HepG2 (cell line): Measurements from ENCODE around the gene QKI. TPM values are rescaled to one million over a fixed set of nuclear protein-coding genes. Genes with fewer than 3 reads are reported as not detected.

ENCODE experiments used
- ETV6 ChIP-seq: sonication (generic); formaldehyde crosslinking; conservative IDR thresholded peaks from 2 replicates; pipeline ENCODE4 v1.4.0; 2020; ENCODE audit warnings: missing genetic modification reagents
- FLYWCH1 ChIP-seq: sonication (generic); formaldehyde crosslinking; IDR thresholded peaks from 2 replicates; pipeline ENCODE4 v1.8.1; 2023; ENCODE audit warnings: mild to moderate bottlenecking, missing genetic modification reagents
- JDP2 ChIP-seq: sonication (generic); formaldehyde crosslinking; IDR thresholded peaks from 2 replicates; pipeline ENCODE4 v1.8.1; 2022; ENCODE audit warnings: missing genetic modification reagents, borderline replicate concordance
- KDM5A ChIP-seq: fragments of 200-600 bp; sonication (generic); IDR thresholded peaks from 2 replicates; pipeline ENCODE4 v1.7.0; 2018; ENCODE audit warnings: antibody characterized with exemption, mild to moderate bottlenecking, low read length, borderline replicate concordance
- KLF6 ChIP-seq: IDR thresholded peaks from 2 replicates; pipeline ENCODE4 v1.8.0; 2016; ENCODE audit warnings: missing biosample characterization, missing genetic modification reagents
- MBNL3 ChIP-seq: fragments of 250-450 bp; sonication (Bioruptor Pico); conservative IDR thresholded peaks from 2 replicates; pipeline ENCODE4 v1.8.0; 2022; ENCODE audit warnings: mild to moderate bottlenecking, inconsistent platforms
- PRPF4 ChIP-seq: fragments of 200-400 bp; formaldehyde crosslinking; IDR thresholded peaks from 2 replicates; pipeline ENCODE4 v1.6.1; 2016; ENCODE audit warnings: low read length, low read depth; ENCODE audit not compliant: poor library complexity, severe bottlenecking
- RARA ChIP-seq: IDR thresholded peaks from 2 replicates; pipeline ENCODE4 v1.6.1; 2016; ENCODE audit warnings: missing genetic modification reagents, missing compliant biosample characterization
- RXRB ChIP-seq: IDR thresholded peaks from 2 replicates; pipeline ENCODE4 v1.6.1; 2016; ENCODE audit warnings: borderline replicate concordance, missing genetic modification reagents, missing compliant biosample characterization
- TCF7L2 ChIP-seq: IDR thresholded peaks from 2 replicates; pipeline ENCODE4 v1.6.1; 2011; ENCODE audit warnings: mild to moderate bottlenecking, low read depth, low read length, moderate library complexity
- ZC3H4 ChIP-seq: sonication (generic); formaldehyde crosslinking; IDR thresholded peaks from 2 replicates; pipeline ENCODE4 v1.4.0; 2020; ENCODE audit warnings: missing genetic modification reagents, borderline replicate concordance
- ZNF564 ChIP-seq: sonication (generic); formaldehyde crosslinking; IDR thresholded peaks from 2 replicates; pipeline ENCODE4 v1.8.1; 2023; ENCODE audit warnings: mild to moderate bottlenecking, missing genetic modification reagents
- ZNF674 ChIP-seq: sonication (generic); formaldehyde crosslinking; IDR thresholded peaks from 2 replicates; pipeline ENCODE4 v1.5.0; 2020; ENCODE audit warnings: low read depth, mild to moderate bottlenecking, missing genetic modification reagents
- ZSCAN29 ChIP-seq: sonication (generic); formaldehyde crosslinking; conservative IDR thresholded peaks from 2 replicates; pipeline ENCODE4 v1.4.0; 2020; ENCODE audit warnings: mild to moderate bottlenecking, missing genetic modification reagents
- polyA plus RNA-seq, 8 experiments: library from polyadenylated mRNA; depleted of rRNA in 3 of 8; stranded (reverse) in 7 of 8; unstranded in 1 of 8; fragments of >200 nt; fragmentation: Illumina TruSeq in 4 of 8; extraction: Trizol in 4 of 8; gene quantifications; 2 replicates each; pipeline versions ENCODE4 v1.2.1 to v1.2.3, GENCODE V29; 2011 to 2016; ENCODE audit warnings: low read depth in 4 of 8, missing spikeins in 1 of 8, mixed read lengths in 1 of 8; ENCODE audit not compliant: insufficient read depth in 1 of 8
- total RNA-seq, 5 experiments: library from RNA; depleted of rRNA; stranded (reverse); fragments of >200 nt; fragmentation: Illumina TruSeq; extraction: Trizol; gene quantifications; 2 replicates each; pipeline ENCODE4 v1.2.3, GENCODE V29; 2016; ENCODE audit warnings: low read depth in 1 of 5
- TF ChIP-seq, protein P1 (sequence below): sonication (generic); formaldehyde crosslinking; IDR thresholded peaks from 2 replicates; pipeline ENCODE4 v1.8.0; 2022; ENCODE audit warnings: mild to moderate bottlenecking, missing genetic modification reagents, borderline replicate concordance
- TF ChIP-seq, protein P2 (sequence below): sonication (generic); formaldehyde crosslinking; IDR thresholded peaks from 2 replicates; pipeline ENCODE4 v1.8.0; 2022; ENCODE audit warnings: missing genetic modification reagents, mild to moderate bottlenecking, borderline replicate concordance
- TF ChIP-seq, protein P3 (sequence below): sonication (generic); formaldehyde crosslinking; IDR thresholded peaks from 2 replicates; pipeline ENCODE4 v1.4.0; 2020; ENCODE audit warnings: missing genetic modification reagents
- TF ChIP-seq, protein P4 (sequence below): sonication (generic); formaldehyde crosslinking; IDR thresholded peaks from 2 replicates; pipeline ENCODE4 v1.4.0; 2020; ENCODE audit warnings: missing genetic modification reagents, borderline replicate concordance
- TF ChIP-seq, protein P5 (sequence below): sonication (generic); formaldehyde crosslinking; conservative IDR thresholded peaks from 2 replicates; pipeline ENCODE4 v1.4.0; 2020; ENCODE audit warnings: missing genetic modification reagents

QKI gene
- total and polyA plus RNA-seq, 2 of the 13 experiments (the other 11 are each of a cell fraction or from before 2014, with no cell fraction given) = 136 to 137 TPM

DNA sequence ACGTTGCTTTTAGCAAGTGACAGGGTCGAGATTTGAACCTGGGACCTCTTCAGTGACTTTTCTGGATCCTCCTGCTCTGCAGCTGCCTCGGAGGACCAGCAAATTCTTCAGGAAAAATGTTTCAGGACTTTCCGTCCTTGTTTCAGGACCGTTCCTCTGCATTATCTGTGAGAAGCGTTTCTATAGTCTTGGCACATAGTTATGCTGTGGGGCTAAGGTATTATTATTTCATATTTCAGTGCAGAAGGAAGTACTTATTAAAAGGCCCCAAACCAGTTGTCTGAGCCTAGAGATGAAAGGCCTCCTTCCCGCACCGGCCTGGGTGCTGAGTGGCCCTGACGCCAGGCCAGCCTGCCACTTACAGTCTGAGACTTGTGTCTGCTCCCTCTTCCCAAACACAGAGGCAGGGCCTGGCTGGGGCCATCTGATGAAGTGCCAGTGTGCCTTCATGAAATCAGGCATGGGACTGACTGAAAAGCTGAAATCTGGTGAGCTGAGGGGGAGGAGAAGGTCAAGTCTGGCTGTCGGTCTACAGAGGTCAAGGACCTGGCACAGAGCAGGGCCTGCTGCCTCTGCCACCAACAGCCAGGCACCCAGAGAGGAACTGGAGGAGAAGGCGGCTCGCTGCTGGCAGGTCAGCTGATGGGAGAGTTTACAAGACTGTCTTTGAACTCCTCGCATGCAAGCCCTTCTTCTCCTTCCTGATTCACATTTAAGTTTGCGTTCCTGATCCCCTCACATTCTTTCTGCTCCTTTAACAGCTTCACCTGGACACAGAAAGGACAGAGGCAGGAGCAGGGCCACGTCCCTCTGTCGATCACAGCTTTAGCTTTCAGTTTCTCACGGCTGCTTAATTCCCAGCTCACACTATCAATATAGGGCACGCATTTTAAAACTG lies 8.9 kb upstream of the QKI start (continued):
- TF ChIP-seq, protein P1, sequence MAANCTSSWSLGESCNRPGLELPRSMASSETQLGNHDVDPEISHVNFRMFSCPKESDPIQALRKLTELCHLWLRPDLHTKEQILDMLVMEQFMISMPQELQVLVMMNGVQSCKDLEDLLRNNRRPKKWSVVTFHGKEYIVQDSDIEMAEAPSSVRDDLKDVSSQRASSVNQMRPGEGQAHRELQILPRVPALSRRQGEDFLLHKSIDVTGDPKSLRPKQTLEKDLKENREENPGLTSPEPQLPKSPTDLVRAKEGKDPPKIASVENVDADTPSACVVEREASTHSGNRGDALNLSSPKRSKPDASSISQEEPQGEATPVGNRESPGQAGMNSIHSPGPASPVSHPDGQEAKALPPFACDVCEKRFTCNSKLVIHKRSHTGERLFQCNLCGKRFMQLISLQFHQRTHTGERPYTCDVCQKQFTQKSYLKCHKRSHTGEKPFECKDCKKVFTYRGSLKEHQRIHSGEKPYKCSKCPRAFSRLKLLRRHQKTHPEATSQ (CRISPR knock-in tag) = peak; percentile 54; the same call in 1 of the 2 replicates
- TF ChIP-seq ZSCAN29 (CRISPR knock-in tag) (peak; percentile 76; the same call in 1 of the 2 replicates), MBNL3 (CRISPR knock-in tag) (no peak), ZC3H4 (CRISPR knock-in tag) (no peak), RXRB (CRISPR knock-in tag) (peak; percentile 81), KLF6 (CRISPR knock-in tag) (no peak), KDM5A (no peak), FLYWCH1 (CRISPR knock-in tag) (no peak), RARA (CRISPR knock-in tag) (peak; percentile 86), ZNF674 (CRISPR knock-in tag) (no peak), PRPF4 (no peak), ZNF564 (no peak; the same call in 1 of the 2 replicates), TCF7L2 (no peak), ETV6 (CRISPR knock-in tag) (no peak), JDP2 (CRISPR knock-in tag) (no peak)
- TF ChIP-seq, protein P2, sequence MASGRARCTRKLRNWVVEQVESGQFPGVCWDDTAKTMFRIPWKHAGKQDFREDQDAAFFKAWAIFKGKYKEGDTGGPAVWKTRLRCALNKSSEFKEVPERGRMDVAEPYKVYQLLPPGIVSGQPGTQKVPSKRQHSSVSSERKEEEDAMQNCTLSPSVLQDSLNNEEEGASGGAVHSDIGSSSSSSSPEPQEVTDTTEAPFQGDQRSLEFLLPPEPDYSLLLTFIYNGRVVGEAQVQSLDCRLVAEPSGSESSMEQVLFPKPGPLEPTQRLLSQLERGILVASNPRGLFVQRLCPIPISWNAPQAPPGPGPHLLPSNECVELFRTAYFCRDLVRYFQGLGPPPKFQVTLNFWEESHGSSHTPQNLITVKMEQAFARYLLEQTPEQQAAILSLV (CRISPR knock-in tag) = no peak; the same call in 1 of the 2 replicates
- TF ChIP-seq, protein P3, sequence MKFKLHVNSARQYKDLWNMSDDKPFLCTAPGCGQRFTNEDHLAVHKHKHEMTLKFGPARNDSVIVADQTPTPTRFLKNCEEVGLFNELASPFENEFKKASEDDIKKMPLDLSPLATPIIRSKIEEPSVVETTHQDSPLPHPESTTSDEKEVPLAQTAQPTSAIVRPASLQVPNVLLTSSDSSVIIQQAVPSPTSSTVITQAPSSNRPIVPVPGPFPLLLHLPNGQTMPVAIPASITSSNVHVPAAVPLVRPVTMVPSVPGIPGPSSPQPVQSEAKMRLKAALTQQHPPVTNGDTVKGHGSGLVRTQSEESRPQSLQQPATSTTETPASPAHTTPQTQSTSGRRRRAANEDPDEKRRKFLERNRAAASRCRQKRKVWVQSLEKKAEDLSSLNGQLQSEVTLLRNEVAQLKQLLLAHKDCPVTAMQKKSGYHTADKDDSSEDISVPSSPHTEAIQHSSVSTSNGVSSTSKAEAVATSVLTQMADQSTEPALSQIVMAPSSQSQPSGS (CRISPR knock-in tag) = no peak
- TF ChIP-seq, protein P4, sequence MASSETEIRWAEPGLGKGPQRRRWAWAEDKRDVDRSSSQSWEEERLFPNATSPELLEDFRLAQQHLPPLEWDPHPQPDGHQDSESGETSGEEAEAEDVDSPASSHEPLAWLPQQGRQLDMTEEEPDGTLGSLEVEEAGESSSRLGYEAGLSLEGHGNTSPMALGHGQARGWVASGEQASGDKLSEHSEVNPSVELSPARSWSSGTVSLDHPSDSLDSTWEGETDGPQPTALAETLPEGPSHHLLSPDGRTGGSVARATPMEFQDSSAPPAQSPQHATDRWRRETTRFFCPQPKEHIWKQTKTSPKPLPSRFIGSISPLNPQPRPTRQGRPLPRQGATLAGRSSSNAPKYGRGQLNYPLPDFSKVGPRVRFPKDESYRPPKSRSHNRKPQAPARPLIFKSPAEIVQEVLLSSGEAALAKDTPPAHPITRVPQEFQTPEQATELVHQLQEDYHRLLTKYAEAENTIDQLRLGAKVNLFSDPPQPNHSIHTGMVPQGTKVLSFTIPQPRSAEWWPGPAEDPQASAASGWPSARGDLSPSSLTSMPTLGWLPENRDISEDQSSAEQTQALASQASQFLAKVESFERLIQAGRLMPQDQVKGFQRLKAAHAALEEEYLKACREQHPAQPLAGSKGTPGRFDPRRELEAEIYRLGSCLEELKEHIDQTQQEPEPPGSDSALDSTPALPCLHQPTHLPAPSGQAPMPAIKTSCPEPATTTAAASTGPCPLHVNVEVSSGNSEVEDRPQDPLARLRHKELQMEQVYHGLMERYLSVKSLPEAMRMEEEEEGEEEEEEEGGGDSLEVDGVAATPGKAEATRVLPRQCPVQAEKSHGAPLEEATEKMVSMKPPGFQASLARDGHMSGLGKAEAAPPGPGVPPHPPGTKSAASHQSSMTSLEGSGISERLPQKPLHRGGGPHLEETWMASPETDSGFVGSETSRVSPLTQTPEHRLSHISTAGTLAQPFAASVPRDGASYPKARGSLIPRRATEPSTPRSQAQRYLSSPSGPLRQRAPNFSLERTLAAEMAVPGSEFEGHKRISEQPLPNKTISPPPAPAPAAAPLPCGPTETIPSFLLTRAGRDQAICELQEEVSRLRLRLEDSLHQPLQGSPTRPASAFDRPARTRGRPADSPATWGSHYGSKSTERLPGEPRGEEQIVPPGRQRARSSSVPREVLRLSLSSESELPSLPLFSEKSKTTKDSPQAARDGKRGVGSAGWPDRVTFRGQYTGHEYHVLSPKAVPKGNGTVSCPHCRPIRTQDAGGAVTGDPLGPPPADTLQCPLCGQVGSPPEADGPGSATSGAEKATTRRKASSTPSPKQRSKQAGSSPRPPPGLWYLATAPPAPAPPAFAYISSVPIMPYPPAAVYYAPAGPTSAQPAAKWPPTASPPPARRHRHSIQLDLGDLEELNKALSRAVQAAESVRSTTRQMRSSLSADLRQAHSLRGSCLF (CRISPR knock-in tag) = no peak
- TF ChIP-seq, protein P5, sequence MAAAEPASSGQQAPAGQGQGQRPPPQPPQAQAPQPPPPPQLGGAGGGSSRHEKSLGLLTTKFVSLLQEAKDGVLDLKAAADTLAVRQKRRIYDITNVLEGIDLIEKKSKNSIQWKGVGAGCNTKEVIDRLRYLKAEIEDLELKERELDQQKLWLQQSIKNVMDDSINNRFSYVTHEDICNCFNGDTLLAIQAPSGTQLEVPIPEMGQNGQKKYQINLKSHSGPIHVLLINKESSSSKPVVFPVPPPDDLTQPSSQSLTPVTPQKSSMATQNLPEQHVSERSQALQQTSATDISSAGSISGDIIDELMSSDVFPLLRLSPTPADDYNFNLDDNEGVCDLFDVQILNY = 0 out of 2 replicates have a peak, but pooled peaks have one; percentile 41
